Tibial nerve (tissue), 3 donors: ENCODE measurements around the gene SPHK1.

Experiments used
- POLR2A ChIP-seq, 2 donors: fragments of 450-650 bp; IDR thresholded peaks; one replicate each; pipeline ENCODE4 v1.6.1; 2017; ENCODE audit warnings: antibody characterized with exemption in 2 of 2, mild to moderate bottlenecking in 2 of 2, moderate library complexity in 2 of 2
- TF ChIP-seq, protein P1 (sequence below), 5 experiments: fragments of 200-600 bp in 3 of 5; fragments of 450-650 bp in 2 of 5; sonication (generic) in 3 of 5; IDR thresholded peaks; one replicate each; pipeline ENCODE4 v1.5.1; 2016 to 2019; ENCODE audit warnings: antibody characterized with exemption in 5 of 5, mild to moderate bottlenecking in 3 of 5, moderate library complexity in 2 of 5

DNA sequence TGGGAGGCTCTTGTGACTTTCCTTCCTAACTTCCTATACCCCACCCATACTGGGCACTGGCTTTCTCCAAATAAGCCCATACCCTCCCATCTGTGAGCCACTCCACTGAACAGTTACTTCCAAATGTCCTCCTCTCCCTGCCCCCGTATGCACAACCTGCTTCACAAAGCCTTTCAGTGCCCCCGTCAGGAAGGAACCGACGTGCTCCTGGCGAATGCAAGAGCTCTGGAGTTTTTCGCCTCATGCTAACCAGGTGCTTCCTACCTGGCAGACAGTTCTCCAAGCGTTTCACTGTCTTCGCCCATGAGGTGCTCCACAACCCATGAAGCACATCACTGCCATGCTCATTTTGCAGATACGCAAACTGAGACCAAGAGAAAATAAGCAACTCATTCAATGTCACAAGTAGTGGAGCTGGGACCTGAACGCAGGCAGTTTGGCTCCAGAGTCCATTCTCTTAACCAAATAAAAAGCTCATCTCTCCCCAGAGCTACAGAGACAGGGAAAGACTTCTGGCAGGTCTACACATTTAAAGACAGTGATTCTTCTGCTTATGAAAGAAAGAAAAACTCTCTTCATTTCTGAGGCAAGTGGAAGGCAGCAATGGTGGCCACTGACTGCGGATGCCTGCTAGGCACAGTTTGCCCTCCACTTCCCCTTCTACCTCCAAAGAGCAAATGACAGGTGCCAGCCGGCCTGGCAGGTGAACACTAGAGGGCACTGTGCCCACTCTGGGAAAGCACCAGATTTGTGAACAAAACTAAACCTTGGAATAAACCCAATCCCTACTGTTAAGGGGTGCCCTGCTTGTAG is 23.8 kb downstream of the SPHK1 start:
- TF ChIP-seq, protein P1, sequence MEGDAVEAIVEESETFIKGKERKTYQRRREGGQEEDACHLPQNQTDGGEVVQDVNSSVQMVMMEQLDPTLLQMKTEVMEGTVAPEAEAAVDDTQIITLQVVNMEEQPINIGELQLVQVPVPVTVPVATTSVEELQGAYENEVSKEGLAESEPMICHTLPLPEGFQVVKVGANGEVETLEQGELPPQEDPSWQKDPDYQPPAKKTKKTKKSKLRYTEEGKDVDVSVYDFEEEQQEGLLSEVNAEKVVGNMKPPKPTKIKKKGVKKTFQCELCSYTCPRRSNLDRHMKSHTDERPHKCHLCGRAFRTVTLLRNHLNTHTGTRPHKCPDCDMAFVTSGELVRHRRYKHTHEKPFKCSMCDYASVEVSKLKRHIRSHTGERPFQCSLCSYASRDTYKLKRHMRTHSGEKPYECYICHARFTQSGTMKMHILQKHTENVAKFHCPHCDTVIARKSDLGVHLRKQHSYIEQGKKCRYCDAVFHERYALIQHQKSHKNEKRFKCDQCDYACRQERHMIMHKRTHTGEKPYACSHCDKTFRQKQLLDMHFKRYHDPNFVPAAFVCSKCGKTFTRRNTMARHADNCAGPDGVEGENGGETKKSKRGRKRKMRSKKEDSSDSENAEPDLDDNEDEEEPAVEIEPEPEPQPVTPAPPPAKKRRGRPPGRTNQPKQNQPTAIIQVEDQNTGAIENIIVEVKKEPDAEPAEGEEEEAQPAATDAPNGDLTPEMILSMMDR (IDR thresholded peaks at IDR 0.05), result peak; percentile 44 to 78 (median 66)
- no peak for TF ChIP-seq POLR2A (IDR thresholded peaks at IDR 0.05)
